SH-SY5Y (cell line): ENCODE results near the gene NPPA.

Experiments
- GATA2 ChIP-seq: IDR thresholded peaks from 2 replicates; pipeline ENCODE4 v1.6.1; 2011; ENCODE audit warnings: mild to moderate bottlenecking, low read depth, low read length
- GATA3 ChIP-seq: IDR thresholded peaks from 2 replicates; pipeline ENCODE4 v1.6.1; 2011; ENCODE audit warnings: low read depth, mild to moderate bottlenecking, low read length, moderate library complexity

GRCh38 chr1:11847667-11848372, at the start of gene NPPA:
- TF ChIP-seq GATA2 (no peak), GATA3 (no peak)
